DND-41 (cell line): Measurements from ENCODE around the gene SGCD.

Experiments used
- EZH2 ChIP-seq: IDR thresholded peaks from 3 replicates; pipeline ENCODE4 v1.6.1; 2012; ENCODE audit warnings: borderline replicate concordance, low read depth, mild to moderate bottlenecking, moderate library complexity, low read length, inconsistent platforms; ENCODE audit not compliant: severe bottlenecking
- TF ChIP-seq, protein P1 (sequence below): IDR thresholded peaks from 2 replicates; pipeline ENCODE4 v1.5.1; 2012; ENCODE audit warnings: borderline replicate concordance, low read length, moderate library complexity, mild to moderate bottlenecking; ENCODE audit not compliant: poor library complexity, severe bottlenecking; ENCODE audit errors: extremely low read depth

DNA sequence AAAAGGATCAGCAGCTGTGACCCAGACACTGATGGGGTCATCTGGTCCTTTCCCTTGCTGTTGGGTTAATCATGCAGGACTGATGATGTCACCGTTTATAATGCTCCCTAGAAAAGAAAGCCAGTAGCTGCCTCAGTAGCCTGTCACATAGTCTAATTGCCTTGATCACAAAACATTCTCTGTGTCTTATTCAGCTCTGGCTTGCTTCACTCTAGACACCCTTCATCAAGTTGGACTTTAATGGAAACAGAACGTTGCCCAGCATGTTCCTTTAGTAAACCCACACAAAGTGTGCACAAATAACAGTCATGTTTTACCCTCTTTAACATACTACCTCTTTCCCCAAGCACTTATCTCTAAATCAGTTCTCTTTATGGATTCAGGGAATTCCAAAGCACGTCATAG, 170.8 kb downstream of the SGCD start:
- TF ChIP-seq EZH2 = no peak
- TF ChIP-seq, protein P1, sequence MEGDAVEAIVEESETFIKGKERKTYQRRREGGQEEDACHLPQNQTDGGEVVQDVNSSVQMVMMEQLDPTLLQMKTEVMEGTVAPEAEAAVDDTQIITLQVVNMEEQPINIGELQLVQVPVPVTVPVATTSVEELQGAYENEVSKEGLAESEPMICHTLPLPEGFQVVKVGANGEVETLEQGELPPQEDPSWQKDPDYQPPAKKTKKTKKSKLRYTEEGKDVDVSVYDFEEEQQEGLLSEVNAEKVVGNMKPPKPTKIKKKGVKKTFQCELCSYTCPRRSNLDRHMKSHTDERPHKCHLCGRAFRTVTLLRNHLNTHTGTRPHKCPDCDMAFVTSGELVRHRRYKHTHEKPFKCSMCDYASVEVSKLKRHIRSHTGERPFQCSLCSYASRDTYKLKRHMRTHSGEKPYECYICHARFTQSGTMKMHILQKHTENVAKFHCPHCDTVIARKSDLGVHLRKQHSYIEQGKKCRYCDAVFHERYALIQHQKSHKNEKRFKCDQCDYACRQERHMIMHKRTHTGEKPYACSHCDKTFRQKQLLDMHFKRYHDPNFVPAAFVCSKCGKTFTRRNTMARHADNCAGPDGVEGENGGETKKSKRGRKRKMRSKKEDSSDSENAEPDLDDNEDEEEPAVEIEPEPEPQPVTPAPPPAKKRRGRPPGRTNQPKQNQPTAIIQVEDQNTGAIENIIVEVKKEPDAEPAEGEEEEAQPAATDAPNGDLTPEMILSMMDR = no peak
